ENCODE results near the gene ESPL1. TPM values are rescaled to one million over a fixed set of nuclear protein-coding genes. Genes with fewer than 3 reads are reported as not detected.
A peak's percentile ranks its signal among the peaks of the same experiment; 100 is the strongest.
"Not testable (repeated sequence)": the region's sequence is repeated elsewhere in the genome, so short reads cannot be mapped to it uniquely, and the experiment has no call there.

ESPL1 gene
- polyA plus RNA-seq, 5 donors, result 8.4 to 20.4 (median 13.0) TPM

DNA sequence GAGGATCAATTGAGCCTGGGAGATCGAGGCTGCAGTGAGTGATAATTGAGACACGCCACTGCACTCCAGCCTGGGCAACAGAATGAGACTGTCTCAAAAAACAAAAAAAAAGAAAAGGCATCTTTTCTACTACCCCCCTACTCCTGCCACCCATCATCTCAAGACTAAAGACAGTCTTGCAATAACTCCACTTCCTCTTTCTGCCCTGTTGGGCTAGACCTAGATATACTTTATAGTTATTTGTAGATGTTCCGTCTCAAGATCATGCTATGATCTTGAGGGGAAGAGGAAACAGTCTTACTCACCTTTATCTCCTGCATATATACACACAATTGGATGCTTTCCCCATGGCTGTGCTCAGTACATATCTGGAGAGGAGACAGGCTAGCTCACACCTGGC is 12.1 kb upstream of the ESPL1 start:
- no peak for DNase-seq

DNA sequence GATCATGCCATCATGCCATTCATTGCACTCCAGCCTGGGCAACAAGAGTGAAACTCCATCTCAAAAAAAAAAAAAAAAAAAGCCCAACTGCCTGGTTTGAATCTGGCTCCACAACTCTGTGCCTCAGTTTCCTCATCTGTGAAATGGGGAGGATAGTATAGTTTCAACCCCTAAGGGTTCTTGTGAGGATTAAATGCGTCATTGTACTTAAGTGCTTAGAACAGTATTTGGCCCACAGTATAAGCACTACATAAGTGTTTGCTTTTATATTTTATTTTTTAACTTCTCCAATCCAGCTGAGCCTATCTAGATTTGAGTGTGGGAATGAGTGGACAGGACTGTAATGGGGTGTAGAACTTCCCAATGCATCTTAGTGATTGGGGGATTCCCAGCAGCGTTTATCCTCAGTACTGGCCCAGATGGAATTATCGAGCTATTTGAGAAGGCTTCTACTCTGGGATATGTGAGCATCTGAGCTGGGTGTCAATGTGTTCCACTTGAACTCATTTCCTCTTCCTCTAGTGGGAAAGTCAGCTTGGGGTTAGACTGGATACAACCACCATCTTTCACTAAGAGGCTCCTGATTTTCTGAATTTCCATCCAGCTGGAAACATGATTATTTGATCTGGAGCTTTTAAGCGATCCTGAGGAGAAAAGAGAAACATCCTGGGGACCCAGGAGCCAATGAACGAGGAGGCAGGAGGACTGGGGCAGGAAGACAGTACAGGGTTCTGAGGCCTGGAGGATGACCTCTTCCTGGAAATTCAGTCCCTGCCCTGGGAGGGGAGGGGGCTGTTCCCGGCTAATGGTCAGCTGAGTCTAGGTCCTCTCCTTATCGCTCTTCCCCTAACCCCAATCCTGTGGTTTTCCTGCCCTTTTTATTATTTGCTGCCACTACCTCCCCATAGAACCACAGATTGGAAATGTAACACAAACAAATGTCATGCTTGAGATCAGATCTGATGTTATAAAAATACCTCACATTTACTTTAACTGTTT is 9.3 kb upstream of the ESPL1 start:
- no peak for DNase-seq

DNA sequence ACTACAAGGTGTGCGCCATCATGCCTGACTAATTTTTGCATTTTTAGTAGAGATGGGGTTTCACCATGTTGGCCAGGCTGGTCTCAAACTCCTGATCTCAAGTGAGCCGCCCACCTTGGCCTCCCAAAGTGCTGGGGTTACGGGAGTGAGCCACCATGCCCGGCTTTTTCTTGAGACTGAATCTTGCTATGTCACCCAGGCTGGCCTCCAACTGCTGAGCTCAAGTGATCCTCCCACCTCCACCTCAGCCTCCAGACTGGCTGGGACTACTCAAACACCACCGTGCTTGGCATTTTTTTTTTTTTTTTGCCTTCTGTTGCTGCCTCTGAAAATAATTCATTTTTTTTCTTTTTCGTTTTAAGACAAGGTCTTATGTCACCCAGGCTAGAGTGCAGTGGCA is 8.2 kb upstream of the ESPL1 start:
- no peak for DNase-seq

- no peak for DNase-seq
Observed at GRCh38 chr12:53265783-53266182, 2.3 kb upstream of the ESPL1 start.

- no peak for DNase-seq
Observed at GRCh38 chr12:53267306-53267998, 647 bp upstream of the ESPL1 start.

GRCh38 chr12:53268630-53269562 is 797 bp downstream of the ESPL1 start:
- DNase-seq, result no peak

DNA sequence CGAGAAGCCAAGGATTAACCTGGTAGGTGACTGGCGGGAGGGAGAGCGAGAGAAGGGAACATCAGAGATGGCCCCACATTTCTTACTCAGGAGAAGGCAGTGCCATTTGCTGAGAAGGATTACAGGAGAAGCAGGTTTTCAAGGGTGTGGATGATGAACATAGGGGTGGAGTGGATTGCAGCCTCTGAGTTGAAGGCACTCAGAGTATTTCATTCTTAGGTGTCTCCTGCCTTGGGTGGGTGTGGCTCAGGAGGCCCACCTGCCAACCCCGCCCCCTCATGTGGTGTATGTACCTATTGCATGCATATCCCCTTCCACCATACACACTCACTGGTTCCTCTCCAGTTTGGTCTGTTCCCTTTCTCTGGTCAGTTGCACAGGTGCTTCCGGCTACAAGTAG is 6.3 kb downstream of the ESPL1 start:
- DNase-seq, result no peak

- no peak for DNase-seq
Observed at GRCh38 chr12:53276511-53276910, 8.4 kb downstream of the ESPL1 start.

DNA sequence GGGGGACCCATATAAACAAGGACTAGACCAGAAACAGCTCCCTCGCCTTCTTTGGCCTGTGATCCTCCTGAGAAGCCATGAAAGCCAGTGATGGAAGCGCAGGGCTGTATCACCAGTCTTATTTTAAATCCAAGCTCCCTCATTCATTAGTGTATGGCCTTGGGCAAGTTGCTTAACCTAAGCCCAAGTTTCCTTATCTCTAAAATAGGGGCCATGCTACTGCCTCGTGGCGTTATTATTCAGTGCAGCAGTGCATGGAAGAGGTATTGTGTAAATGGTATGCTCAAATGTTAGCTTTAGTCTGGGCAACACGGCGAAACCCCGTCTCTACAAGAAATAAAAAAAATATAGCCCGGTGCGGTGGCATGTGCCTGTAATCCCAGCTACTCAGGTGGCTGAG is 9.9 kb downstream of the ESPL1 start:
- DNase-seq, result no peak

GRCh38 chr12:53279283-53279869 is 11.3 kb downstream of the ESPL1 start:
- no peak for DNase-seq

DNA sequence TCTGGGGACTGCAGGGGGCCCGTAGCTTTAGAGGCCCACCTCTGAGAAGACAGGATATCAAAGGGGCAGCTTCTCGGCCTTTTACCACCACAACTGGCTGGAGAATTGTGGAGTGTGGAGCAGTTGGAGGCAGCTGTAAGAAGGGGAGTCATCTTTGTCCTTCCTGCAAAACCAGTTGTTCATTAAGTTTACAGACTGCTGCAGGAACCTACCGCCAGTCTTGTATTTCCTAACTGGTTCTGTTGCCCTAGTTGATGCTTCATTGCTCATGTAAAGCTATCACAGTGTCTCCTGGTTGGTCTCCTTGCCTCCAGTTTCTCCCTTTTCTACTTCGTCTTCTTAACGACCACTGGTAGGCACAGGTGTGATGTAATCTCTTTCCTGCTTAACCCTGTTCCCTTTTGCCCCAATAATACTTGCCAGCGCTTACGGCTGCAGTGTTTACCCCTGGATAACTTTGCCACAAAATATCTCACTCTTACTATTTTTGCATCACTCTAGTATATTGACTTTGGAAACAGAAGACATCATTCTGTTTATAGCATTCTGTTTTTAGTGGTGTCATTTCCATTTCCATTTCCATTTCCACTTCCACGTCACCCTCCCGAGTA is 11.9 kb downstream of the ESPL1 start:
- no peak for DNase-seq

DNA sequence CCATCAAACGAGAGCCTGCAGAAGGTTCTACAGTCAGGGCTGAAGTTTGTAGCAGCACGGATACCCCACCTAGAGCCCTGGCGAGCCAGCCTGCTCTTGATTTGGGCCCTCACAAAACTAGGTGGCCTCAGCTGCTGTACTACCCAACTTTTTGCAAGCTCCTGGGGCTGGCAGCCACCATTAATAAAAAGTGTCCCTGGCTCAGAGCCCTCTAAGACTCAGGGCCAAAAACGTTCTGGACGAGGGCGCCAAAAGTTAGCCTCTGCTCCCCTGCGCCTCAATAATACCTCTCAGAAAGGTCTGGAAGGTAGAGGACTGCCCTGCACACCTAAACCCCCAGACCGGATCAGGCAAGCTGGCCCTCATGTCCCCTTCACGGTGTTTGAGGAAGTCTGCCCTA is 18.3 kb downstream of the ESPL1 start:
- no peak for DNase-seq

- DNase-seq, result peak in 1 of 2 donors; percentile 45
Observed at GRCh38 chr12:53287741-53288216, 19.7 kb downstream of the ESPL1 start.

- DNase-seq, result no peak
Observed at GRCh38 chr12:53288322-53288721, 20.2 kb downstream of the ESPL1 start.

GRCh38 chr12:53289891-53290290 is 21.8 kb downstream of the ESPL1 start:
- DNase-seq, result no peak

DNA sequence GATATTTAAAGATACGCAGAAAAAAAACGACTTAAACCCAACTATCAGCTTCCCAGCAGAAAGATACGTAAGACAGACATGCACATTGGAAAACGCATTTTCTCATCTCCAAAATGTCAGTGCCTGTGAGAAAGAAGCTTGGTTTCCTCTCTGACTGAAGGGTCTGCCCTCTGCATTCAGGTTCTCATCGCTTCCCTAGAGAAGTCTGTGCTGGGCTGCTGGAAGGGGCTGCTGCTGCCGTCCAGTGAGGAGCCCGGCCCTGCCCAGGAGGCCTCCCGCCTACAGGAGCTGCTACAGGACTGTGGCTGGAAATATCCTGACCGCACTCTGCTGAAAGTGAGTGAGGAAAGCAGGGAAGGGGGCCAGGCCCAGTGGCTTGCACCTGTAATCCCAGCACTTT is 22.6 kb downstream of the ESPL1 start:
- DNase-seq, result no peak

DNA sequence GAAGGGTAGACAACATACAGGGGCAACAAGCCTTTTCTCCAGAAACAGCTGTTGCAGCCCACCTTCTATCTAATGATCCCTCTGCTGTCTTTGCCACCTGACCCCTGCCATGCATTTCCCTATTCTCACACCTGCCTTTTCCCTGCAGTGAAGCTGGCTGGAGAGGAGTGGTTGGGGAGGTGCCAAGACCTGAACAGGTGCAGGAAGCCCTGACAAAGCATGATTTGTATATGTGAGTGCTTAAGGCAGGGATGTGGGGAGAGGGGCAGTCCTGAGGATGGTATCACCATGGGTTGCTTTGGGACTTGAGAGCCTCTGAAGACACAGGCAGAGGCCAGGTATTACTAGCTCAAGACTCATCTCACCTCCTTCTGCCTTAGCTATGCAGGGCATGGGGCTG is 24.3 kb downstream of the ESPL1 start:
- no peak for DNase-seq

- peak; percentile 91 for DNase-seq
Observed at GRCh38 chr12:53295070-53295890, 27.2 kb downstream of the ESPL1 start, which contains the start of gene PFDN5. PFDN5 (plus strand) TSS chr12:53295542; CDS start chr12:53295568, 26 bp downstream.

GRCh38 chr12:53295891-53296219 is 27.8 kb downstream of the ESPL1 start:
- no peak for DNase-seq

GRCh38 chr12:53297106-53297505 is 29.0 kb downstream of the ESPL1 start:
- not testable (repeated sequence) for DNase-seq

Measured in right lung (tissue), 5 donors.